HCT116 (cell line): ENCODE measurements around the gene PSMA3. TPM values are rescaled to one million over a fixed set of nuclear protein-coding genes. Genes with fewer than 3 reads are reported as not detected.

Experiments
- ATAC-seq: fragments of 200-7000 bp; cut with Tn5 transposase; 2 replicates; pipeline ENCODE4 v1.9.1; 2020; ENCODE audit warnings: mild to moderate bottlenecking, moderate library complexity
- BruUV-seq: library from RNA; stranded (reverse); fragments of 400-500 nt; replicated peaks from 2 replicates; lab custom pipeline; 2021; lab: Mats Ljungman, UMichigan
- CTCF ChIA-PET: fragments of 300-600 bp; sonication (Branson Sonifier 250); formaldehyde crosslinking; loops from one replicate; lab custom pipeline; 2021; ENCODE audit warnings: antibody characterized with exemption; lab: Charles Lee
- POLR2A ChIA-PET: fragments of 300-600, 350-600 bp; sonication (Branson Sonifier 250); formaldehyde crosslinking; loops from one replicate; lab custom pipeline; 2021; ENCODE audit warnings: antibody characterized with exemption; lab: Charles Lee
- RAD21 ChIA-PET, 2 experiments: fragments of 300-600 bp; sonication (Branson Sonifier 250); formaldehyde crosslinking; loops; one replicate each; lab custom pipeline; 2023; ENCODE audit warnings: low total read pairs in 2 of 2; ENCODE audit not compliant: uncharacterized antibody in 2 of 2, unreplicated experiment in 2 of 2, low non-redundant PET in 1 of 2; lab: Charles Lee
- DNase-seq: peaks from one replicate; pipeline ENCODE4 v3.0.0-alpha.2; 2010; ENCODE audit warnings: low read depth, low spot score
- H2AFZ ChIP-seq: fragments of 200-600 bp; shearing (Covaris generic), sonication (generic); 2 replicates; pipeline ENCODE4 v1.6.1; 2017; ENCODE audit warnings: low read depth, mixed run types, mixed read lengths, antibody characterized with exemption, low read length; ENCODE audit not compliant: poor library complexity, severe bottlenecking
- H3K27ac ChIP-seq: 2 replicates; pipeline ENCODE4 v1.5.1; 2012; ENCODE audit warnings: low read depth, low read length
- H3K27me3 ChIP-seq: fragments of 200-600 bp; sonication (generic); 2 replicates; pipeline ENCODE4 v1.6.1; 2016; ENCODE audit warnings: mixed run types, low read length, mixed read lengths; ENCODE audit not compliant: insufficient read depth
- H3K36me3 ChIP-seq, 2 experiments: fragments of 200-500 bp in 1 of 2; fragments of 200-600 bp in 1 of 2; sonication (Bioruptor generic) in 1 of 2; sonication (generic) in 1 of 2; 2 replicates each; pipeline versions ENCODE4 v1.5.1 to v1.6.1; 2014 to 2016; ENCODE audit warnings: low read length in 2 of 2, inconsistent platforms in 1 of 2, mixed read lengths in 1 of 2, mixed run types in 1 of 2; ENCODE audit not compliant: insufficient read depth in 2 of 2, control insufficient read depth in 1 of 2
- H3K4me1 ChIP-seq, 2 experiments: fragments of 200-600 bp in 1 of 2; sonication (generic) in 1 of 2; 2 replicates each; pipeline versions ENCODE4 v1.5.1 to v1.6.1; 2012 to 2017; ENCODE audit warnings: low read length in 2 of 2, inconsistent platforms in 1 of 2, mild to moderate bottlenecking in 1 of 2, mixed read lengths in 1 of 2, mixed run types in 1 of 2, moderate library complexity in 1 of 2; ENCODE audit not compliant: insufficient read depth in 2 of 2, control insufficient read depth in 1 of 2
- H3K4me2 ChIP-seq: fragments of 200-600 bp; sonication (generic); 2 replicates; pipeline ENCODE4 v1.6.1; 2017; ENCODE audit warnings: mixed run types, low read length, mixed read lengths
- H3K4me3 ChIP-seq, 2 experiments: fragments of 200-600 bp in 1 of 2; sonication (generic) in 1 of 2; replicated peaks in 1 of 2; 2 replicates each; pipeline ENCODE4 v1.5.1; 2011 to 2016; ENCODE audit warnings: low read length in 2 of 2, control low read depth in 1 of 2, low read depth in 1 of 2, mild to moderate bottlenecking in 1 of 2, mixed read lengths in 1 of 2, mixed run types in 1 of 2
- H3K79me2 ChIP-seq: fragments of 200-600 bp; sonication (generic); 2 replicates; pipeline ENCODE4 v1.6.1; 2017; ENCODE audit warnings: mild to moderate bottlenecking, mixed run types, low read length, moderate library complexity, mixed read lengths; ENCODE audit not compliant: insufficient read depth
- H3K9ac ChIP-seq: fragments of 200-600 bp; sonication (generic); 2 replicates; pipeline ENCODE4 v1.6.1; 2016; ENCODE audit warnings: low read length, mixed read lengths
- H3K9me2 ChIP-seq: fragments of 200-600 bp; sonication (generic), shearing (Covaris generic); 2 replicates; pipeline ENCODE4 v1.6.1; 2017; ENCODE audit warnings: mixed run types, mild to moderate bottlenecking, moderate library complexity; ENCODE audit not compliant: insufficient read depth
- H3K9me3 ChIP-seq, 2 experiments: fragments of 200-500 bp in 1 of 2; fragments of 200-600 bp in 1 of 2; sonication (Bioruptor generic) in 1 of 2; sonication (generic) in 1 of 2; 2 replicates each; pipeline ENCODE4 v1.6.1; 2014 to 2017; ENCODE audit warnings: low read length in 2 of 2, mixed read lengths in 2 of 2, inconsistent platforms in 1 of 2, low read depth in 1 of 2, mild to moderate bottlenecking in 1 of 2, mixed run types in 1 of 2, moderate library complexity in 1 of 2; ENCODE audit not compliant: control insufficient read depth in 1 of 2, insufficient read depth in 1 of 2
- H4K20me1 ChIP-seq: fragments of 200-600 bp; sonication (generic), shearing (Covaris generic); 2 replicates; pipeline ENCODE4 v1.6.1; 2017; ENCODE audit warnings: mixed run types, mild to moderate bottlenecking, moderate library complexity; ENCODE audit not compliant: insufficient read depth
- ATF3 ChIP-seq: IDR thresholded peaks from 2 replicates; pipeline ENCODE4 v1.6.1; 2012
- CTCF ChIP-seq, 3 experiments: fragments of 200-600 bp in 1 of 3; sonication (generic) in 1 of 3; IDR thresholded peaks in 2 of 3; conservative IDR thresholded peaks in 1 of 3; 2 replicates each; pipeline ENCODE4 v1.5.1; 2012 to 2017; ENCODE audit warnings: low read depth in 2 of 3, low read length in 2 of 3, antibody characterized with exemption in 1 of 3, borderline replicate concordance in 1 of 3, control low read depth in 1 of 3, mild to moderate bottlenecking in 1 of 3, mixed read lengths in 1 of 3, mixed run types in 1 of 3, moderate library complexity in 1 of 3; ENCODE audit not compliant: insufficient read depth in 1 of 3
- ELF1 ChIP-seq: IDR thresholded peaks from 2 replicates; pipeline ENCODE4 v1.6.1; 2012; ENCODE audit warnings: low read depth, borderline replicate concordance
- POLR2AphosphoS5 ChIP-seq: IDR thresholded peaks from 2 replicates; pipeline ENCODE4 v1.6.1; 2011; ENCODE audit warnings: mild to moderate bottlenecking, low read depth, low read length, moderate library complexity
- REST ChIP-seq: IDR thresholded peaks from 2 replicates; pipeline ENCODE4 v1.6.1; 2012; ENCODE audit warnings: low read depth
- TCF7L2 ChIP-seq: IDR thresholded peaks from 2 replicates; pipeline ENCODE4 v1.7.0; 2011; ENCODE audit warnings: borderline replicate concordance, inconsistent platforms; ENCODE audit not compliant: insufficient read depth, insufficient read length; ENCODE audit errors: extremely low read depth
- ZNF274 ChIP-seq: fragments of 200-500 bp; sonication (Bioruptor generic); IDR thresholded peaks from 2 replicates; pipeline ENCODE4 v1.6.1; 2014; ENCODE audit warnings: mild to moderate bottlenecking, low read depth, low read length, inconsistent platforms
- intact Hi-C: fragments of 100-400 bp; cut with micrococcal nuclease; formaldehyde crosslinking; loops from 2 replicates; pipeline ENCODE4 v1.10.0; 2022
- total RNA-seq: library from RNA; stranded (reverse); gene quantifications from one replicate; pipeline ENCODE4 v1.2.1, GENCODE V29; 2021; ENCODE audit not compliant: unreplicated experiment

The PSMA3 gene
- total RNA-seq, 1 experiment from 2014 or later, result 267 TPM

- POLR2A ChIA-PET, result interaction anchor here (1.0 kb wide), 1 partner anchor 10 kb away, joined by 3 read pairs; the partner anchor contains the start of gene ARID4A
- peaks cover 38 to 41% of the 10 kb centered on the region in 2 experiments for H3K36me3 ChIP-seq
- H3K4me1 ChIP-seq, result no peaks in the 10 kb centered on the region
- BruUV-seq, result TSS peak; percentile 0
- no peak overlapping the region for H3K9ac ChIP-seq
- H3K9me2 ChIP-seq, result no peaks in the 10 kb centered on the region
- peaks cover 96% of the 10 kb centered on the region for H3K79me2 ChIP-seq
- DNase-seq (no peak), ATAC-seq (no peak)
- no peak overlapping the region for H2AFZ ChIP-seq
- no peaks in the 10 kb centered on the region; the same call in 1 of the 2 replicates for H4K20me1 ChIP-seq
- RAD21 ChIA-PET, result no interaction called here
- no peak overlapping the region for H3K4me3 ChIP-seq
- intact Hi-C loops, result no loop called here
- no peak overlapping the region for H3K27ac ChIP-seq
- H3K9me3 ChIP-seq, result no peaks in the 10 kb centered on the region
- CTCF ChIA-PET, result no interaction called here
- no peaks in the 10 kb centered on the region for H3K27me3 ChIP-seq
- H3K4me2 ChIP-seq, result no peak overlapping the region
- TF ChIP-seq ELF1, result no peak
- TF ChIP-seq ATF3, result no peak
- TF ChIP-seq TCF7L2, result no peak
- TF ChIP-seq CTCF (IDR thresholded peaks at IDR 0.05 in 2 of 3, conservative IDR thresholded peaks at IDR 0.05 in 1 of 3; ENCODE audit: borderline replicate concordance in 1 of 3, insufficient read depth in 1 of 3, low read depth in 2 of 3, low read length in 2 of 3), result no peak
- no peak for TF ChIP-seq POLR2AphosphoS5
- no peak for TF ChIP-seq REST
- TF ChIP-seq ZNF274, result no peak
These were observed 43.6 kb downstream of the PSMA3 start for GRCh38 chr14:58288106-58288792.
